Measurements from ENCODE around the gene SYTL1.
A peak's percentile ranks its signal among the peaks of the same experiment; 100 is the strongest.

SYTL1 gene

DNA sequence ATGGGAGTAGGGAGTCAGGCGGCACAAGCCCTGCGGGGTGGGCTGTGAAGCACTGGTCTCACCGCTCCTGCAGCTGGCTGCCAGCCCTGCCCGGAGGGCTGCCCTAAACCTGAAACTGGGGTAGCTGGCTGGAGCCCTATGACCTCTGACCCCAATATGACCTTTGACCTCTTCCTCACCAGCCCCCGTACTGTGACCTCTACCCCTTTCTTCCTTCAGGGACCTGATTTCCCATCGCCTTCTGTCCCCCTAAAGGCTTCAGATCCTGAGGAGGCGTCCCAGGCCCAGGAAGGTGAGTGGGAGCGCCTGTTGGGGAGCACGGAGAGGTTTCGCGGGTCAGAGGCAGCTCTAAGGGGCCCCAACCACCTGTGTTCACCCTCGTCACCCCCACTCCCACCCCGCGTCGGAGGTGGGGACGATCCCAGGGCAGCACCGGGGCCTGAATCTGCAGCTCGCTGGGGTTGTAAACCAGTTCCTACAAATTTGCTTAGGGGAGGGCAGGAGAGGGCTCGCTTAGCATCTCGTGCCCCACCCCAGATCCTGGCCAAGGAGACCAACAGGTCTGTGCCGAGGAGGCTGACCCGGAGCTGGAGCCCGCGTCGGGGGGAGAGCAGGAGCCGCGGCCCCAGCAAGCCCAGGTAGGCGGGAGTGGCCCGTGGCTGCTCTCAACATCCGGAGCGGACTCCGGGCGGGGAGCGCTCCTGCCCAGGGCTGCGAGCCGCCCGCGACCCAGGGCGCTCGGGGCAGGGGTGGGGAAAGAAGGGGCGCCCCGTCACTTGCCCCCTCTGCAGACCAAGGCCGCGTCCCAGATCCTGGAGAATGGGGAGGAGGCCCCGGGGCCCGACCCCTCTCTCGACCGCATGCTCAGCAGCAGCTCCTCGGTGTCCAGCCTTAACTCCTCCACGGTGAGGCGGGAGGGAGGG, 7.3 kb downstream of the SYTL1 start:
- DNase-seq (ENCODE audit: low spot score): no peak

DNA sequence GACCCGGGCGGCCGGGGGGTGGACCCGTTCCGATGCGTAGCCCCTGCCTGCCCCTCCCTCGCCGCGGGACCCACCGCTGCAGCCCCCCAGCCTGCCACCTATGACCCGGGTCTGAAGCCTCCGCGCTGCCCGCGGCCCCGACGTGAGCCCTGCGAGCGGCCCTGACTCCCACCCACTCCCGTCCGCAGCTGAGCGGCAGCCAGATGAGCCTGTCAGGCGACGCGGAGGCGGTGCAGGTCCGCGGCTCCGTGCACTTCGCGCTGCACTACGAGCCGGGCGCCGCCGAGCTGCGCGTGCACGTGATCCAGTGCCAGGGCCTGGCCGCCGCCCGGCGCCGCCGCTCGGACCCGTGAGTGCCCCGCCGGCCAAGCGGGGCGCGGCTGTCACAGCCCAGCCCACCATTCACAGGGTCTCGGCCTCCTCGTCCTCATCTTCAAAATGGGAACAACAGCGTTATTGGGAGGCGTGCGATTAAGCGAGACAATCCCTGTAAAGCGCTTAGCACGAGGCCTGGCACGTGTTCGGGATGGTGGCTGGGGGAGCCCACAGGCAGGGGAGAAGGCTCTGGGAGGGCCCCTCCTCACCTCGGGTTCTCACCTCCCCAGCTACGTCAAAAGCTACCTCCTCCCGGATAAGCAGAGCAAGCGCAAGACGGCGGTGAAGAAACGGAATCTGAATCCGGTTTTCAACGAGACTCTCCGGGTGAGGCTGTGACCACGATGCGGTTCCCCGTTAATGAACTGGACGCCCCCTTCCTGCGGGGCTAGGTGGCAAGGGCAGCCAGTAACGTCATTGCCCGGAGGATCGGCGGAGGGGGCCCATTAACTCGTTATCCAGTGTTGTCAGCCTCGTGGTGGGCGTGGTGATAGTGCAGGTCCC, 8.2 kb downstream of the SYTL1 start:
- DNase-seq (ENCODE audit: low spot score): no peak

DNA sequence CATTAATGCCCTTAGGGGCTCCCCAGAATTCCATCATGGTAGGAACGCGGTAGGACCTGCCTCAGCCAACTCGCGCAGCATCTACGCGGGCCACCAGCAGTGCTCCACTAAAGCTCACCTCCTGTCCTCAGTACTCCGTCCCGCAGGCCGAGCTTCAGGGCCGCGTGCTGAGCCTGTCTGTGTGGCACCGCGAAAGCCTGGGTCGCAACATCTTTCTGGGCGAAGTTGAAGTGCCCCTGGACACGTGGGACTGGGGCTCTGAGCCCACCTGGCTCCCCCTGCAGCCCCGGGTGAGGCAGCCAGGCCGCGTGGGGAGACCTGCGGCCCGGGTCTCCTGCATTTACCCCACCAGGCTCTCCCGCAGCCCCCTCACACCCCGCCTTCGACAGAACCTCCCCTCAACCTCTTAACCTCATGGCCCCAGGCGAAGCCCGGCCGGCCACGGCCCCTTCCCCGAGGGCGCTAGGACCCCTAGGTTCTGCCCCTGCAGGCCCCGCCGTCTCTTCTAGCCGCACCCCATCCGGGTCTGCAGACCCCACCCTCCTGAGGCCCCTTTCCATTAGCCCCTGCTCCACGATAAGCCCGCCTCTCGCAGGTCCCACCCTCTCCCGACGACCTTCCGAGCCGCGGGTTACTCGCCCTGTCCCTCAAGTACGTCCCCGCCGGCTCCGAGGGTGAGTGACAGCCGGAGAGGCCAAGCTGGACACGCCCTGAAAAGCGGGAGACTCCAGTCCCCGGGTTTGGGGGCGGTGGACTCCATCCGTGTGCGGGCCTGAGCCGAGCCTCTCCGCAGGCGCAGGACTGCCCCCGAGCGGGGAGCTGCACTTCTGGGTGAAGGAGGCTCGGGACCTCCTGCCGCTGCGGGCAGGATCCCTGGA, 9.1 kb downstream of the SYTL1 start:
- DNase-seq (ENCODE audit: low spot score): no peak

DNA sequence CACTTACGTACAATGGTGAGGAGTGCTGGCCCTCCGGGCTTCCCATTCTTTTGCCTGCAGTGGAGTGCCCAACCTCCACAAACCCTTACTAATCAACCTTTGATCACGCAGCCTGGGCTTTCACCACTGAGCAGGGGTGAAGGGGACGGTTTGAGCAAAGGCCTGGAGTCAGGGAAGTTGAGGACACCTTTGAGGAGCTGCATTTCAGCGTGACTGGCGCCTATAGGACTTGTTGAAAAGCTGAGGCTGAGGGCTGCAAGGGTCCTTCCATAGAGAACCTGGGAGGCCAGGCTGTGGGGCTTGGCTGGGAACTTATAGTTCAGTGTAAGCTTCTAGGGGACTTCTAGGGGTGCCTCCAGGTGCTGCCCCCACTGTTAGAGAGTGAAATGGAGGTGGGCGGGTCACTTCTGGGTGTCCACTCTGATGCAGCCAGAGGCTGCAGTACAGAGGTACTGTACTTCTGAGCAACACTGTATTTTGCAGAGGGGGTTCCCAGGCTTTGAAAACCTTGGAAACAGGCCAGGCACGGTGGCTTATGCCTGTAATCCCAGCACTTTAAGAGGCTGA, 9.8 kb downstream of the SYTL1 start:
- no peak for DNase-seq (ENCODE audit: low spot score)

DNA sequence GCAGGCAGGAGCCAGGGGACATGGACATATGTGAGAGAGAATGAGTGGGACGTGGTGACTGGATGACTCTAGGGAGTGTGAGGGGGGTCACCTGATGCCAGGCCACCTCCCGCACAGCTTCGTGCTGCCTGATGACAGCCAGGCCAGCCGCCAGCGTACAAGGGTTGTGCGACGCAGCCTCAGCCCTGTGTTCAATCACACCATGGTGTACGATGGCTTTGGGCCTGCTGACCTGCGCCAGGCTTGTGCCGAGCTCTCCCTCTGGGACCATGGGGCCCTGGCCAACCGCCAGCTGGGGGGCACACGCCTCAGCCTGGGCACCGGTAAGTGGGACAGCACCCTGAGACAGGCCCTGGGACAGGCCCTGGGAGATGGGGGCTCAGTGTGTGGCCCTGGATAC, 11.3 kb downstream of the SYTL1 start:
- DNase-seq (ENCODE audit: low spot score): no peak

DNA sequence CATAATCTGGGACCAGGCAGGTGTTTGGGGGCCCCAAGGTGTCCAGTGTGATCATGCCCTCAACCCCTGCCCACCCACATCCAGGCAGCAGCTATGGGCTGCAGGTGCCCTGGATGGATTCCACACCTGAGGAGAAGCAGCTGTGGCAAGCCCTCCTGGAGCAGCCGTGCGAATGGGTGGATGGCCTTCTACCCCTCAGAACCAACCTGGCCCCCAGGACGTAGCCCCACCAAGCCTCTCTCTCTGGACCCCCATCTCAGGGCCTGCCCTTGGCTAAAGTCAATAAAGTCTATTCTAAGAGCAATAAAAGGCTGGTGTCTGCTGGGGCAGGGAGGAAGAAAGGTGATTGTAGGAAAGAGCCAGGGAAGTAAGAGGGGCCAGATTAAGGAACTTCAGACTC, 11.8 kb downstream of the SYTL1 start:
- DNase-seq (ENCODE audit: low spot score): no peak

DNA sequence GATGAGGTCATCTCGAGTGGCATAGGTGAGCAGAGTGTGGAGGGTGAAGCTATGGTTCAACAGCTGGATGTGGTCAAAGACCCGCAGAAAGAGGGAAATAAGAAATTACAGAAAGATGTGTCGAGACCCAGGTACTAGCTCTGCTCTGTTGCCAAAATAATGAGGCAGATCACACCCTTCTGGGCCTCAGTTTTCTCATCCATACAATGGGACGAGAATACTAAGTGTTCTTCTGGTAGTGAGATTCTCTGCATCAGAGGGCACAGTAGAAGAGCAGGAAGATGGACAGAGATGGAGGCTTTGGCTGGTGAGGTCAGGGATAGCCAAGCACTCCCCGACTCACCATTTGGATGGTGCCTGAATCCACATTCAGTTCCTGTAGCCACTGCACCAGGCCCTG, 13.9 kb downstream of the SYTL1 start:
- DNase-seq (ENCODE audit: low spot score): no peak

DNA sequence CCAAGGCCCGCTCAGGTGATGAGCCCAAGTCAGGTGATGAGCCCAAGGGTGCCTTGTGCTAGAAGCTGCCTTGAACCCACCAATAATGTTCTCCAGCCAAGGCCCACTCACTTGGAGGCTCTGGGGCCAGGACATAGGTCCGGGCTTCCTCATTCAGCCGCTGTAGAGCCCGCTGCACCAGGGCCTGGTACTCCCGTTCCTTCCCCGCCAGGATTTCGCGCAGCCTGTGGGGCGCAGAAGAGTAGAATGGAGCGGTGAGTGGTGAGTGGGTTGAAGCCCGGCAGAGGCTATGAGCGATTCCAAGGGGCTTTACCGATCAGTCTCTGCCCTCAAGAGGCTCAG, 14.4 kb downstream of the SYTL1 start:
- no peak for DNase-seq (ENCODE audit: low spot score)

DNA sequence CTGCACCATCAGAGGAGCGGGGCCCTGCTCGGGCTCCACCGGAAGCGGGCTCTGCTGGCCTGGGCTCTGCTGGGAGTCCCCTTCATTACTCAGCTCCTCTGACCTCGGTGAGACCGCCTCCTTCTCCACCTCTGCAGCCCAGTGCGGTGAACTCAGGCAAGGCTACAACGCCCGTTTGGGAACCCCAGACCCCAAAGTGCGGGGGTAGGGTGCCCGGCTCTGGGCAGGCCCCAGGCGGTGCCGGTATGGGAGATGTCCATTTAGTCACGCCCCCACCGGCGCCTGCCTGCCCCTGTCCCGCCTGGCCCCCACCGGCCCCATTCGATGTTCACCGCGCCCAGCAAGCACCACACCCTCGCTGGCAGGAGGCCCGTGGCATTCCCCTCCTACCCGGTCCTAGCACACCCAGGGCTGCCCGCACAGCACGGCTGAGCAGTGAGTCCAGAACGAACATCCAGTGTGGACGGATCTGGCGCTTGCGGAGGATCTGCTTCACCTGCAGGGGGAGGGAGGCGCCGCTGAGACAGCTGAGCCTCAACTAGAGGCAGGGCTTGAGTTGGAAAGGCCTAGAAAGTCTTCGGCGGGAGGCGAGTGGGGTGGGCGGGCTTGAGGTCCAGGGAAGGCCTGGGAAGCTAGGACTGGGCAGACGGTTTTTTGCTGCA, 14.9 kb downstream of the SYTL1 start:
- DNase-seq (ENCODE audit: low spot score): peak; percentile 54

DNA sequence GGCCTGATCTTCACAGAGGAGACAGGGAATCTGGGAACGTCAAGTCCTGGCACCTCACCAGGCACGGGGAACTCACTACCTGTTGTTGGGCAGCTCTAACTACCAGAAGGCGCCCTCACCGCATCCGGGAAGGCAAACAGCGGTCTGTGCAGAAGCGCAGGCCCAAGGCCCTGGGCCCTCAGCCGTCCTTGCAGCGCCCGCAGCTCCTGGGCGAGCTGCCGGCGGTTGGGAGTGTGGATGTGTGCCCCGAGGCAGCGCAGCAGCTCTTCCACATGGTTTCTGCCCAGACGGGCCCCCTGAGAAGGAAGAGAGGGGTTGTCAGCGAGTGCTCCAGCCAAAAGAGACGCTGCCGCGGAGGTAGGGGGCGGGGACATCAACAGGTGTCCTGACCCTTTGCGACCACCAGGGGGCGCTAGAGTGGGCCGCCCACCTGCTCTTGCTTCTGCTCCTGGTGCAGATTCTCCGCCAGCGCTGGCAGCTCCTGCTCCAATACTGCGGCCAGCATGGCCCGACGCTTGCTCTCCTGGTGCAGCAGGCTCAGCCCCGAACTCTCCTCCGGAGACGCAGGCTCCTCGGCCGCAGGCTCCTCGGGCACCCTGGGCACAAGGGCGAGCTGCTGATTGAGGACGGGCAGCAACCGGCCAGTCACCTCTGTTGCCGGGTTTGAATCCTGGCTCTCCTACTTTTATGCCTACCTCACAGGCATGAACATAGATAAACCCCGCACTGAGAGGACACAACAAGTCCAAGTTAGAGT, 15.6 kb downstream of the SYTL1 start:
- DNase-seq (ENCODE audit: low spot score): peak; percentile 83

DNA sequence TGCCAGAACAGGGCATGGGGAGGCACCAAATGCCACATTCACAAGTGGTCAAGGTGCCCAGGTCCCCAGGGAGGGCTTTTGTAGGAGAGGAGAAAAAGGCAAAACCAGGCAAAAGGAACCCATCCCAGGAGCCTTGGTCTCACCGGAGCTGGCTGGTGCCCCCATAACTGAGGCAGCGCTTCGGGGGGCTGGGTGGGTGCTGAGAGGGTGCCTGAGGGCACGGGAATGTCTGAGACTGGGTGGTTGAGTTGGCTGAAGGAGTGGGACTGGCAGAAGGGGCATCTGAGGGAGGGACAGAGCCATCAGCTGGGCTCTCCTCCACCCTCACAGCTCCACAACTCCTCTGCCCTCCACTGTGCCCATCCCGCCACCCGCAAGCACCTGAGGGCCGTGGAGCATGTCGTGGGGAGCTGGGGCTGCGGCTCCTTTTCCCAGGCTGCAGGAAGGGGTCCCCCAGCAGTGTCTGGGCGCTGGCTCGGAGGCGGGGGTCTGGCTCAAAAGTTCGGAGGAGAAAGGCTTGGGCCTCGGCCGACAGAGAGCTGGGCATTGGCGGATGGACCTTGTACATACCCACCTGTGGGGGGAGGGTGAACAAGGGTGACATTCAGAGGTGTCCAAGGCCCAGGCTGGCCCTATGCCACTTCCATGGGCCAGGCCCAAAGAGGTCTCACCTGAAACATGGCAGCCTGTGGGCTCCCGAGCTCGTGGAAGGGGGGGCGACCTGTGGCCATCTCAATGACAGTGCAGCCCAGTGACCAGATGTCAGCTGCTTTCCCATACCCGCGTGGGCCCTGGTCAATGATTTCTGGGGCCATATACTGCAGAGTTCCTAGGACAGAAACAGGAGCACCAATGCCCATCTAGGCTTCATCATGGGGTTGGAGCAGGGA, 16.5 kb downstream of the SYTL1 start:
- DNase-seq (ENCODE audit: low spot score): no peak

DNA sequence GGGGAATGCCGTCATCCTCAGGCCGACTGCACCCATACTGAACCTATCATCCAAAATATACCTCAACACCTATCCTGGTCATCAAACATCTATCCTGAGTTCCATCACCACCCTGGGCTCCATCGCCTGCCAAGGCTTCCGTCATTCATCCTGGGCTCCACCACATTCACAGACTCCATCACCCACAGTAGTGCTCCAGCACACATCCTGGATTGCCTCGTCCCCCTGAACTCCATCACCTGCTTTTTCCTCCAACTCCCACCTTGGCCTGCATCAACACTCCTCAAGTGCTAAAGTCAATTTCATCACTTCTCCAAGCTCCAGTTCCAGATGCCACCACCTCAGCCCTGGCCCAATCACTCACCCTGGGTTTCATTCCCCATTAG, 17.1 kb downstream of the SYTL1 start:
- DNase-seq (ENCODE audit: low spot score): no peak

DNA sequence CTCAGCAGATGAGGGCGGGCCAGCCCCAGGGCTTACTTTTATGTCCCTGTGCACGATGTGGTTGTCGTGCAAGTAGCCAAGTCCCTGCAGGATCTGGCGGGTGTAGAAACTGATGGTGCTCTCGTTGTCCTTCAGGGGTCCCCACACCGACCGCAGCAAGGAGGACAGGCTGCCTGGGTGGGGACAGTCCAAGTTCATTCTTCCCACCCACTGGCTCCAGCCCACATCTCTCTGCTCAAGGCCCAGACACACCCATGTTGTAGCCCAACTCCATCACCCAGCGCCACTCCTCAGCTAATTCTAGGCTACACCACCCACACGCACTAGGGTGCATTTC, 18.0 kb downstream of the SYTL1 start:
- no peak for DNase-seq (ENCODE audit: low spot score)

DNA sequence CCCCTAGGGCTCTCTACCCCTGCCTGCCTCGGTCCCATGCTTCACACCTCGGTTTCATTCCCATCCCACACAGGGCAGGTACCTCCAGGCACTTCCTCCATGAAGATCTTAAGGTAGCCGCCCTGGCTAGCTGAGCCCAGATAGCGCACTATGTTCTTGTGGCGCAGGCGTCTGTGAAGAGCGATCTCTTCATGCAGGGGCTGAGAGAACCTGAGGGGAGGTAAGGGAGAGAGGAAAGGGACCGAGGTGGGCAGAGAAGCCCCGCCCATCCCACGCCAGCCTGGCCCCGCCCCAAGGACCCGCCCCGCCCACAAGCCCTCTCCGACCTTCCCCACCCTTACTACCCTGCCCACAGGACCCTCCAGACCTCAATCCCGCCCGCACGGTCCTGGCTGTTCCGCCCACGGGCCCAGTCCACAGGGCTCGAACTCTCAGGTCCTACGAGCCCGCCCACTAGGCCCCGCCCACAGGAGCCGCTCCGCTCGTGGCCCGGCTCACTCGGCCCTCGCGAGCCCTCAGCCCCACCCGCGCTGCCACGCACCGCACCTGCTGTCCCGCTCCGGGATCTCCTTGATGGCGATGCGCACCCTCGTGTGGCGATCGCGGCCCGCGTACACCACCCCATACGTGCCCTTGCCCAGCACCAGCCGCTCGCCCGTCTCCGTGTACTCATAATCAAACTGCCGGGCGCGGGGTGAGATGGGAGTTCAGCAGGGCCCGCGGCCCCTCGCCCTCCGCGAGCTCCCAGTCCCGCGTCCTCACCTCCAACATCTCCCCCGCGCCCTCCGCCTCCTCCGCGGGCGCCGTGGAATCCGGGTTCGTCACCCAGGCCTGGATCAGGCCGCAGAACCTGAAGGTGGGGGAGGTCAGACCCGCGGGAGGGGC, 18.6 kb downstream of the SYTL1 start:
- DNase-seq (ENCODE audit: low spot score): peak; percentile 42

DNA sequence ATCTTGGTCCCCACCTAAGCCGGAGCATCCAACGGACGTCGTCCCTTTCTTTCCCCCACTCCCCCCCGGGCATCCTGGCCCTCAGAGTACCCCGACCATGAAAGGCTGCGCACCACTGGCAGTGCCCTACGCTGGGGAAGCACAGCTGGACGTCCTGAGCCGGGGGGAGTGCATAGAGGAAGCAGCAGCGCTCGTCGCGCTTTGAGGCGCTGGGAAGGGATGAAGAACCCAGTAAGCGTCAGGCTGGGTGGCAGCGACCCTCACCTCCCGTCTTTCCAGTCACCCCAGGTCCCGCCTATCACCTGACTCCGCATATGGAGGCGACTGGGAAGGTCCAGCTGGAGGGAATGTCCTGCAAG, 19.2 kb downstream of the SYTL1 start:
- DNase-seq (ENCODE audit: low spot score): no peak

DNA sequence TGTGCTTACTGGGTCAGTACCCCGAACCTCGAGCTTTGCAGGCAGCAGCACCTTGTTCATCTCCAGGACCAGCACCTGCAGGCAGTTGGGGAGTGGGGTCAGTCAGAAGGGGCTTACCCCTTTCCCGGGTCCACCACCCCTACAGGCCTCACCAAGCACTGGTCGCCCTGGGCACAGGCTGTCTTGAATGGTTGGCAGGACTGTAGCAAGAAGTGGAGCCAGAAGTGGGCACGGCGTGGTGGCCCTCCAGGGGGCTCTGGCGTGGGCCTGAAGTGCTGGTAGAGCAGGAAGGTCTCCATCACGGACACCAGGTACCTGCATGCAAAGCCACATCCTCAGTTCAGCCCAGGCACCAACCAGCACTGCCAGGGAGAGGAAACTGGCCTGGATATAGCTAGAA, 19.7 kb downstream of the SYTL1 start:
- DNase-seq (ENCODE audit: low spot score): no peak

DNA sequence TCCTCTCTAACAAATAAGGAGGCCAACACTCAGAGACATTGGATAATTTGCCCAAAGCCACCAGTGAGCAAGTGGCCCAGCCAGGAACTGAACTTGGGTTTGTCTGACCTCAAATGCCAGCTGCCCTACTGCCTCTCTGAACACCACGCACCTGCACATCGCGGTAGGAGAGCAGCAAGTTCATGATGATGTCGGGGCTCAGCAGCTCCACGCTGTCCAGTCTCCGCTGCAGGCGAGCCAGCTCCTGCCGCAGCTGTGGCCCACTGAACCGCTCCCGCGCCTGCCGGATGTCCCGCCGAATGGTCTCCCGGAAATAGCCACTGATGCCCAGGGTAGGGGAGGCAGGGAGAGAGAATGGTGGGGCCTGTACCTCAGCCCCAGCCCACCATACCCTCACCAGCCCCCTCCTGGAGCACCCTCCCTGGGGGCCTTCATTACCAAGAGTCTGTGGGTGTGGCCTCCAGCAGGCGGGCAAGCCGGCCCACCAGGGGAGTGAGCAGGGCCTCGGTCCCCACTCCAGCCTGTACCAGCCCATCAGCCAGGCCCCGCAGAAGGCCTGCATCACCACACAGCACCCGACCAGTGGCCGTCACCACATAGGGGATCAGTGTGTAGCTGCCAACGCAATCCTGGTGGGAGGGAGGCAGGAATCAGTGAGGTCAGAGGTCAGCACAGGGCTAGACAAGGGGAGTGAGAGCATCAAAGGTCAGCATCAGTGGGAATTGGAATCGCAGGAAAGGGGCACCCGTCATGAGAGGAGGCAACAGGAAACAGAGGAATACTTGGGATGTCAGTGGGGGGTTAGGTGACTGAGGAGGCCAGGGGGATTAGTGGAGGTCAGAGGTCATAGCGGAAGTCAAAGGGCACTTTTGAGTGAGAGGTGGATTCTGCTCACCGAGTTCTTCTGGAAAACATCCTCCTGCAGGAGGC, 22.2 kb downstream of the SYTL1 start:
- no peak for DNase-seq (ENCODE audit: low spot score)

Data from CD4-positive, alpha-beta T cell treated with Interleukin-6 at 100 ng/mL for 8 hours (primary cell).